GM21447 (cell line): ENCODE measurements around the gene TLE1.

Source experiments
- ATAC-seq: cut with Tn5 transposase; IDR thresholded peaks from one replicate; pipeline ENCODE4 v1.9.1; 2021; ENCODE audit not compliant: unreplicated experiment

The TLE1 gene

GRCh38 chr9:81686614-81687520 is 2.5 kb downstream of the TLE1 start:
- peak; percentile 27 for ATAC-seq

GRCh38 chr9:81685763-81686613 is 3.4 kb downstream of the TLE1 start:
- no peak for ATAC-seq

- ATAC-seq, result no peak
Observed at GRCh38 chr9:81684635-81685034, 4.7 kb downstream of the TLE1 start.

DNA sequence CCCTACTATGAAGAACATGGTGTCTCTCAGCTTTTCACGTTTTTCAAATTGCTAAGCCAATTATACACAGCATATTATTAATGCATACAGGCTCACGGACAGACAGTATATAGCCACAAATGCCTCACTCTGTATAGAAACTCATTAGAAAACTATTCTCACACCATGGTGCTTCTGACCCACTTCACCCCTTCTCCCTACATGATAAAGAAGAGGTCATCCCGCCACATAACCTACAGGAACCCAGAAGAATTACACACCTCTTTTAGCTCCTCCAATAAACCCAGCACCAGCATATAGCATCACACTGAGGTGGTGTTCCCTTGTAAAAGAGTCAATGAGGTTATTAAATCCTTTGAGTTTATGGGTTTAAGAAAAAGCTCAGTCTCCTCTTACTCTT is 5.6 kb downstream of the TLE1 start:
- ATAC-seq, result no peak

GRCh38 chr9:81683238-81683637 is 6.1 kb downstream of the TLE1 start:
- ATAC-seq, result no peak

GRCh38 chr9:81682797-81683196 is 6.5 kb downstream of the TLE1 start:
- ATAC-seq, result no peak

- no peak for ATAC-seq
Observed at GRCh38 chr9:81682177-81682576, 7.2 kb downstream of the TLE1 start.

DNA sequence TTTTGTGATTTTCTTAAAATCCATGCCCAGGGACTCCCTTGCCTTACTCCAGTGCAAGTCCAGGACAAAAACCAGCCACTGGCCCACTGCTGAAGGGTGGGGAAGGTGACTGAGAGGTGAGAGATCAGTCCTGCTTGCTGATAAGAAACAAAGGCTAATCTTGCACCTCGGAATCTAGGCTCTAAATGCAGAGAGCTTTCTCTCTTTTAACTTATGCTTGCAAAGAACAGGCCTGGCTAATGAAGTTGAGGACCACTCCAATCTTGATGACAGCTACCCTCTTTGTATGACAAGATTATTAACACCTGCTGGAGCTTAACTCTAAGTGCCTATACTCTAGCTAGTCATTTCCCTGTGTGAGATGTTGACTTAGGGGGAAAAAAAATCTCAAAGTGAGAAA is 8.8 kb downstream of the TLE1 start:
- ATAC-seq, result no peak

GRCh38 chr9:81680006-81680405 is 9.3 kb downstream of the TLE1 start:
- no peak for ATAC-seq

GRCh38 chr9:81678088-81678487 is 11.3 kb downstream of the TLE1 start:
- no peak for ATAC-seq

- no peak for ATAC-seq
Observed at GRCh38 chr9:81676395-81676794, 13.0 kb downstream of the TLE1 start.

DNA sequence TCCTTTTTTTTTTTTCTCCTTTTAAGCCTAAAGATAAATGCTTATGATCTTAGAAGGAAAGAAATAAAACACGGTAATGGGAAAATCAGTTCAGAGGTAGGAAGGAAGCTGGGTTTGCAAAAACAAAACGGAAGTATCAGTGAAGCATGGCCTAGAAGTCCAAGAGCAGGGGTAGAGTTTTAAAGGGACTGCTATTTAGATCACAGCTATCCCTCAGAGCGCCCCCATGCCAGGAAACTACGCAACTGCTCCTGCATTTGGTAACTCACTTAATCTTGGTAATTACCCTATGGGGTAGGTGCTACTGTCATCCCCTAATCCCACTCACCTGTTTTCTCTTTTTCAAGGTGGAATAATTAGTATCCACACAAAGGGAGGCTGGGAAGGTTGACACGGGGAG is 16.0 kb downstream of the TLE1 start:
- no peak for ATAC-seq

GRCh38 chr9:81671880-81672280 is 17.5 kb downstream of the TLE1 start:
- ATAC-seq, result no peak

GRCh38 chr9:81669866-81670265 is 19.5 kb downstream of the TLE1 start:
- ATAC-seq, result no peak

DNA sequence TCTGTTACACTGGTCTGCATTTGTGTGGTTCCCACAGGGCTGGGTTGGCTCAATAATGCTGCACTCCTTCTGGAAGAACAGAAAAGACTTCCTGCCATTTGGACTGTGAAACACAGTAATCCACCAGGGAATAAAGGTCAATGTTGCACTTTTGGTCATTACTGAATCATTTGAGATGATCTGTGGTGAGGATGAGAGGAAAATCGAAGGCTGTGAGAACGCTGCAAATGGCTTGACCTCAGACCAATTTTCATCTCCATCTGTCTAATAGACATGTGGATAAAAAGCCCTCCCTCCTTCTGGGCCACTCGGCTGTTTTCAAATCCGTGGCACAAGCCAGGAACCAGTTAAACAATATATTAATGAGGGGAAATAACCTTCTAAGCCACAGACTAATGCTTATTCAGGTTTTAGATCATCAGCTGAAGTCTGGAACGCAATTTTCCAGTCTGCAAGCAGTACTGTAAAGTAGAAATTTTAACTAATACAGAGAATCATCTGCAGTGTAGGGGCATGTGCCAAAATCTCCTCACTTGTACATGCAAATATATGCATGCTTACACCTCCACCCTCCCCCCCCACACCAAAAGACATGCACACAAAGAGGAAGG is 20.2 kb downstream of the TLE1 start:
- no peak for ATAC-seq

- ATAC-seq, result no peak
Observed at GRCh38 chr9:81666123-81666522, 23.2 kb downstream of the TLE1 start.

DNA sequence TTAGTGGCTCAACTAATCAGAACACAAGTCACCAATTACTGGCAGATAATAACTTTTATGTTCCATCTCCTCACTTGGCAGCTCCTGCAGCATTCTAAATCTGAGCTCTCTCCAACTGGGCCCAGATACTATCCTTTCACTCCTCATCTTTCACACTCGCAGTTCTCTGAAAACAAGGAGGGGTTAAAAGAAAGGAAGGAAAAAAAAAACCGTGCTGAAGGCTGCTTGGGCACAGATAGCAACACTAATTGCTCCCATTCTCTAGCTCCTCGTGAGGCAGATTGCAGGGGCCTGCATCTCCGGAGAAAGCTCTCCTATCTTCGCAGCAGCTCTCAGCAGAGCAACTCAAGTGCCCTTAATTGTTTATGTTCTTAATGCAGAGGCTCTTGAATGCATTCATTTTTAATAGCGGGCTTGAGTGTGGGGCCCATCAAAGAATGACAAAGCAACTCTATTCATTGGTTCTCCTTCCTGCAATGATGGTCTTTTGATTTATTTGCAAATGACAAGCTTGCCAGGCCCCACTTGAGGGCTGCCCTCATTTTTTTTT is 23.9 kb downstream of the TLE1 start:
- ATAC-seq, result no peak

- no peak for ATAC-seq
Observed at GRCh38 chr9:81664638-81665222, 24.6 kb downstream of the TLE1 start.

DNA sequence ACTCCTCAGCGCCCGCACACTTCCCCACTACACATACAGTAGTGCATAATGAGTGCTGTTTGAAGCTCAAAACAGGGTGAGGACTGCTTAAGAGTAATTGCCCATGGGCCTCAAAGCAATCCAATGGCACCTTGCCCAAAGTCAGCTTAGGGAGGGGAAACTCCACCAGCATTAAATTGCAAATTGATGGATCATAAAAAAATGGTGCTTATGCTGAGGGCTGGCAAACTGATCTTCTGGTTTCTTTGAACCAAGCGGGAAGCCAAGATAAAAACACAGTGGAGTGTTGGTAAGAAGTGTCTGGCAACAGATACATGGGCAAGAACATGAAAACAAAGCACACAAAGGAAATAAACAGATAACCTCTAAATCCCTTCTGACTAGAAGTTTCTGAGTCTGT is 28.0 kb downstream of the TLE1 start:
- no peak for ATAC-seq

DNA sequence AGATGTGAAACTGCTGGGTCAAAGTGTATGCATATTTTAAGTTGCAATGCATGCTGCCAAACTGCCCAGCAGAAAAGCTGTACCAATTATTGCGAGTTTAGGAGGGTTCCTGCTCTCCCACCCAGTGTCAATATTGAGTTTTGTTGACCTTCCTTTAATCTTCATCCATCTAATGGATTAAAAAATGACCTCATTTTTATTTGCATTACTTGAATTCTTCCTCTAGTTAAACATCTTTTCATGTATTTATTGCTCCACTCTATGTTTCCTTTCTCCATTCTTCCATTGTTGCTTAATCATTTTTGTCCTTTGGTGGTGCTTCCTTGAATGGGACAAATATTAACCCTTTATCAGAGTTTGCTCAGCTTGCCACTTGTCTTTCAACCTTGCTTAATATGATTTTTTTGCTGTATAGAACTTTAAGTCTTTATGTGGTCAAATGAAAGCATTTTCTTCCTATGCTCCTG is 32.4 kb downstream of the TLE1 start:
- no peak for ATAC-seq

- peak; percentile 77 for ATAC-seq
Observed at GRCh38 chr9:81656004-81656403, 33.3 kb downstream of the TLE1 start.
